Mucosa of descending colon (tissue), 3 donors: Measurements from ENCODE around the gene ZNF605. TPM values are rescaled to one million over a fixed set of nuclear protein-coding genes. Genes with fewer than 3 reads are reported as not detected.
"Not testable (repeated sequence)": the region's sequence is repeated elsewhere in the genome, so short reads cannot be mapped to it uniquely, and the experiment has no call there.

Source experiments
- ATAC-seq: fragments of 200-7000 bp; cut with Tn5 transposase; one replicate; pipeline ENCODE4 v1.9.1; 2020; ENCODE audit warnings: mild to moderate bottlenecking, moderate library complexity
- DNase-seq, 3 donors: peaks; one replicate each; pipeline ENCODE4 v3.0.0-alpha.2; 2020
- H3K36me3 ChIP-seq: fragments of 200-600 bp; one replicate; pipeline ENCODE4 v1.8.0; 2021; ENCODE audit warnings: low read depth, mild to moderate bottlenecking
- H3K4me1 ChIP-seq: fragments of 200-600 bp; one replicate; pipeline ENCODE4 v1.8.0; 2021; ENCODE audit warnings: low read depth, mild to moderate bottlenecking
- H3K4me3 ChIP-seq: fragments of 200-600 bp; one replicate; pipeline ENCODE4 v1.8.0; 2021; ENCODE audit warnings: mild to moderate bottlenecking
- H3K9me3 ChIP-seq: fragments of 200-600 bp; one replicate; pipeline ENCODE4 v1.8.0; 2021; ENCODE audit warnings: mild to moderate bottlenecking
- intact Hi-C, 2 donors: fragments of 100-400 bp; cut with DNase I in 1 of 2; cut with micrococcal nuclease in 1 of 2; formaldehyde crosslinking; loops; one replicate each; pipeline versions ENCODE4 v1.11.0 to v1.11.1; 2022; cut with DNase I, micrococcal nuclease
- total RNA-seq, 3 donors: library from RNA; stranded (reverse); fragmentation: NEBNext Ultra II Directional in 2 of 3; extraction: Animal tissue kit (Norgen Biotek cat#: 25700) in 2 of 3; gene quantifications; one replicate each; pipeline versions ENCODE4 v1.2.1 to v1.2.4, GENCODE V29; 2021 to 2023
- TF ChIP-seq, protein P1 (sequence below): fragments of 200-600 bp; IDR thresholded peaks from one replicate; pipeline ENCODE4 v1.8.0; 2022; ENCODE audit warnings: antibody characterized with exemption, mild to moderate bottlenecking
- donor health status: DM: no; HTN: no; CAD: no; lungs with moderate emphysema.
- donor health status: DM: no; HTN: no; CAD: no.
- donor health status: DM: no; HTN: yes; CAD: no.

ZNF605 gene
- total RNA-seq, 3 donors from 2014 or later, result 7.9 to 19.0 (median 8.0) TPM

DNA sequence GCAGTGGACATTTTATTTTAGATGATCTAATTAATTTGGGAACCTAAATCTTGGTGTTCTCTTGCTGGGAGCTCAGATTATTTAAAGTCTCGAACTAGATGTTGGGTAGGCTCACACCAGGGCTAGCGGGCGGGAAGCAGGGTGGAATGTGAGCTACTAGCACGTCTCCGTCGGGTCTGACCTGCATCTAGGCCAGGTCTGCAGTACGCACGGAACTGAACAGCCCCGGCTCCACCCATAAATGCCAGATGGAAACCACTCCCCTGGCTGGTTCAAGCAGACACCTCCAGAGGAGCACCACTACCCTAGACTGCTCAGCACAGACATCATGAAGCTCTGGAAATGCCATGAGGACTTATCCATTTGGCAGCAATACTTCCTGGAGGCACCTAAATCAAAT is 10.3 kb downstream of the ZNF605 start:
- ATAC-seq (no peak), DNase-seq (no peak)
- TF ChIP-seq, protein P1, sequence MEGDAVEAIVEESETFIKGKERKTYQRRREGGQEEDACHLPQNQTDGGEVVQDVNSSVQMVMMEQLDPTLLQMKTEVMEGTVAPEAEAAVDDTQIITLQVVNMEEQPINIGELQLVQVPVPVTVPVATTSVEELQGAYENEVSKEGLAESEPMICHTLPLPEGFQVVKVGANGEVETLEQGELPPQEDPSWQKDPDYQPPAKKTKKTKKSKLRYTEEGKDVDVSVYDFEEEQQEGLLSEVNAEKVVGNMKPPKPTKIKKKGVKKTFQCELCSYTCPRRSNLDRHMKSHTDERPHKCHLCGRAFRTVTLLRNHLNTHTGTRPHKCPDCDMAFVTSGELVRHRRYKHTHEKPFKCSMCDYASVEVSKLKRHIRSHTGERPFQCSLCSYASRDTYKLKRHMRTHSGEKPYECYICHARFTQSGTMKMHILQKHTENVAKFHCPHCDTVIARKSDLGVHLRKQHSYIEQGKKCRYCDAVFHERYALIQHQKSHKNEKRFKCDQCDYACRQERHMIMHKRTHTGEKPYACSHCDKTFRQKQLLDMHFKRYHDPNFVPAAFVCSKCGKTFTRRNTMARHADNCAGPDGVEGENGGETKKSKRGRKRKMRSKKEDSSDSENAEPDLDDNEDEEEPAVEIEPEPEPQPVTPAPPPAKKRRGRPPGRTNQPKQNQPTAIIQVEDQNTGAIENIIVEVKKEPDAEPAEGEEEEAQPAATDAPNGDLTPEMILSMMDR, result no peak
- Histone ChIP-seq H3K36me3 (peaks cover 25% of the 10 kb centered on the region), H3K4me3 (no peak overlapping the region), H3K4me1 (no peaks in the 10 kb centered on the region), H3K9me3 (peaks cover 98% of the 10 kb centered on the region)
- intact Hi-C loops, result no loop called here

DNA sequence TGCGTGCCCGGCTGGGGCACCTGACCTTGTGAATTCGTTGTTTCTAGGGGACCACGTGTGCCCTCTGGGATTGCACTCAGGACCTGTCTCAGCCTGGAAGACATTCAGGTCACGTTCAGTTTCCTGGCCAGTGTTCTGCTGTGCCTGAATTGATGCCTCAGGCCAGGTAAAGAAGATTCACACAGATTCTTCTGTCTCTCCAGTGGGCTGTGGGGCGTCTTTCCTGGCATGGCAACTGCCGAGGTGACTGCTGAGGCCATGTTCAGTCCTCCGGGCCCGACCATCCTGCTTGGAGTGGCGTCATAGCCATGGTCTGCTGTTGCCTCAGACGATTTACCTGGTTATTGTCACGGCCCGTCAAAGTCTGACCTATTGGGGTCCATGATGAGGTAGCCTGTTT is 13.5 kb downstream of the ZNF605 start:
- TF ChIP-seq, protein P1, result no peak
- DNase-seq (no peak), ATAC-seq (no peak)
- peaks cover 25% of the 10 kb centered on the region for H3K36me3 ChIP-seq
- H3K4me1 ChIP-seq, result no peaks in the 10 kb centered on the region
- peaks cover 87% of the 10 kb centered on the region for H3K9me3 ChIP-seq
- intact Hi-C loops, result no loop called here
- H3K4me3 ChIP-seq, result no peak overlapping the region

DNA sequence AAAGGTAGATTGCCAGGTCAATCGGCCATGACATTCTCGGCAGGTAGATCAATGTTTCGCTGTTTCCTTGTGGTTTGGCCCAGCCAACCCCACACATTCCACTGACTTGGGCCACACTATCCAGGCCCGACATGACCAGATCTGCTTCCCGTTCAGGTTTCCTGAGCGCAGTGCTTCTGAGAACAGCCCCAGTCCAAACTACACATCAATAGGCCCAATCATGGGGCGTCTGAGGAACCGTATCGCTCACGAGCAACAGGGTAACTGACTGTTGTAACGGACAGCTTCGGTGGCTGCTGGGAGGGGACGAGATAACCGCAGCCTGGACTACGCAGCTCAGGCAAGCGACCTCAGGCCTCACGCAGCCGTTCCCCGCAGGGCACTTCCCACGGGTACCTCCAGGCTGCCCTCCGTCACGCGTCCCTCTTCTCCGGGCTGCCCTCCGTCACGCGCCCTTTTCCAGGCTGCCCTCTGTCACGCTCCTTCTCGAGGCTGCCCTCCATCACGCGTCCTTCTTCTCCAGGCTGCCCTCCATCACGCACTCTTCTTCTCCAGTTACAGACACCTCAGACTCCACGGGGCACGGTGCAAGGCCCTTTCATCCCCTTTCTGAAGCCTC is 14.7 kb downstream of the ZNF605 start:
- H3K4me1 ChIP-seq, result no peaks in the 10 kb centered on the region
- H3K4me3 ChIP-seq, result no peak overlapping the region
- TF ChIP-seq, protein P1, result no peak
- H3K9me3 ChIP-seq, result peaks cover 87% of the 10 kb centered on the region
- intact Hi-C loops, result no loop called here
- no peak for ATAC-seq
- H3K36me3 ChIP-seq, result peaks cover 25% of the 10 kb centered on the region
- no peak for DNase-seq

DNA sequence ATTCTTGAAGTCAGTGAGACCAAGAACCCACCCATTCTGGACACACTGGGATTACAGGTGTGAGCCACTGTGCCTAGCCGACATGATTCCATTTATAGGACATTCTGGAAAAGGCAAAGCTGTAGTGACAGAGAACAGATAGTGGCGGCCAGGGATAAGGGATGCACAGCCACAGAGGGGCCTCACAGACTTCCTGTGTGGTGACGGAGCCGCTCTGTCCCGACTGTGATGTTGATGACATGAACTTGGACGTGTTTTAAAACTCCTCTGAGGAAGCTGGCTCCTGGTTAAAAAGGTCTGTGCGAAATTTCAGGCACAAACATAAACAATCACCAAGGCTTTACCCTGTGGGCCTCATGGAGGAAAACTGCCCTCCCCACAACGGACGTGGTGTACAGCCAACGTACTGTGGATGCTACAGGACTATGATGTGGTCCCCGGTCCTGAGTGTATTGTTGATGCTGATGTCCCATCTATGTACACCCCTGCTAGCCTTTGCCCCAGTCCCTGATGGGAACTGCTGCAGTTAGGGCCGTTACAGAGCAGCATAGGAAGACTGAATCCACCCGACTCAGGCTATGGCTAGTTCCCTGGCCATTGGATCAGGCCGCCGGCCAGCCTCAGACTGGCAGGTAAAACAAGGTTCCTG is 15.9 kb downstream of the ZNF605 start:
- H3K4me1 ChIP-seq, result no peaks in the 10 kb centered on the region
- H3K4me3 ChIP-seq, result no peak overlapping the region
- intact Hi-C loops, result no loop called here
- H3K9me3 ChIP-seq, result peaks cover 87% of the 10 kb centered on the region
- H3K36me3 ChIP-seq, result peaks cover 25% of the 10 kb centered on the region
- TF ChIP-seq, protein P1, result no peak
- ATAC-seq (no peak), DNase-seq (no peak)

DNA sequence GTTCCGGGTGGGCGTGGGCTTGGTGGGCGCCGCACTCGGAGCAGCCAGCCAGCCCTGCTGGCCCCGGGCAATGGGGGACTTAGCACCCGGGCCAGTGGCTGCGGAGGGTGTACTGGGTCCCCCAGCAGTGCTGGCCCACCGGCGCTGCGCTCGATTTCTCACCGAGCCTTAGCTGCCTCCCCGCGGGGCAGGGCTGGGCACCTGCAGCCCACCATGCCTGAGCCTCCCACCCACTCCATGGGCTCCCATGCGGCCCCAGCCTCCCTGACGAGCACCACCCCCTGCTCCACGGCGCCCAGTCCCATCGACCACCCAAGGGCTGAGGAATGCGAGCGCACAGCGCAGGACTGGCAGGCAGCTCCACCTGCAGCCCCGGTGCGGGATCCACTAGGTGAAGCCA is 17.3 kb downstream of the ZNF605 start:
- ATAC-seq, DNase-seq, H3K4me1 ChIP-seq, intact Hi-C loops, H3K4me3 ChIP-seq: not testable (repeated sequence)
- peaks cover 86% of the 10 kb centered on the region for H3K9me3 ChIP-seq
- peaks cover 12% of the 10 kb centered on the region for H3K36me3 ChIP-seq

DNA sequence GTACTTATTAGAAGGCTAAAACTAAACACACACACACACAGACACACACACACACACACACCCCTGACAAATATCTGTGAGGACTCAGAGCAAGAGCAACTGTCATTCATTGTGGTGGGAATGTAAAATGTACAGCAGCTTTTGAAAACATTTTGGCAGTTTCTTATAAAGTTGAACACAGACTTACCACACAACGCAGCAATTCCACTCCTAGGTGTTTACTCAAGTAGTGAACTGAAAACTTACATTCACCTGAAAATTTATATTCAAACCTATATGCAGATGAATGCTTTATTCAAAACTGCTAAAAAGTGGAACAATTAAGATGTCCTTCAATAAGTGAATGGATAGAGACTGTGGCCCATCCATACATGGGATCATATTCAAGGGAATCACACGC is 18.6 kb downstream of the ZNF605 start:
- no peaks in the 10 kb centered on the region for H3K4me1 ChIP-seq
- H3K9me3 ChIP-seq, result peaks cover 86% of the 10 kb centered on the region
- H3K4me3 ChIP-seq, result no peak overlapping the region
- intact Hi-C loops, result no loop called here
- TF ChIP-seq, protein P1, result no peak
- ATAC-seq (no peak), DNase-seq (no peak)
- H3K36me3 ChIP-seq, result peaks cover 7% of the 10 kb centered on the region

DNA sequence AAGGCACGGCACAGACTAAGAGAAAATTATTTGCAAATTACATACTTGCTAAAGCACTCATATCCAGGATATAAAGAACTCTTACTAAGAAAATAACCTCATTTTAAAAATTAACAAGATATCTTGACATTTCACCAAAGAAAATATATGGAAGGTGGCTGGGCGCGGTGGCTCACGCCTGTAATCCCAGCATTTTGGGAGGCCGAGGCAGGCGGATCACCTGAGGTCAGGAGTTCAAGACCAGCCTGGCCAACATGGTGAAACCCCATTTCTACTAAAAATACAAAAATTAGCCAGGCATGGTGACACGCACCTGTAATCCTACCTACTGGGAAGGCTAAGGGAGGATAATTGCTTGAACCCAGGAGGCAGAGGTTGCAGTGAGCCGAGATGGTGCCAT is 19.2 kb downstream of the ZNF605 start:
- H3K4me1 ChIP-seq, H3K36me3 ChIP-seq, DNase-seq, H3K4me3 ChIP-seq, intact Hi-C loops, ATAC-seq: not testable (repeated sequence)
- H3K9me3 ChIP-seq, result peaks cover 86% of the 10 kb centered on the region
